GM10248 (cell line): ENCODE measurements around the gene SLC30A5.
"Not testable (repeated sequence)": the region's sequence is repeated elsewhere in the genome, so short reads cannot be mapped to it uniquely, and the experiment has no call there.

Source experiments
- CTCF ChIA-PET: fragments of 300-600 bp; sonication (Branson Sonifier 250); formaldehyde crosslinking; extraction: SDS; loops from one replicate; lab custom pipeline; 2021; ENCODE audit warnings: antibody characterized with exemption; lab: Yijun Ruan, JAX
- POLR2A ChIA-PET: fragments of 350-650 bp; sonication (Branson Sonifier 250); formaldehyde crosslinking; extraction: SDS; loops from one replicate; lab custom pipeline; 2020; ENCODE audit warnings: antibody characterized with exemption; lab: Yijun Ruan, JAX
- DNase-seq: peaks from one replicate; pipeline ENCODE4 v3.0.0; 2012; ENCODE audit errors: extremely low spot score
- CTCF ChIP-seq: IDR thresholded peaks from 2 replicates; pipeline ENCODE4 v1.5.1; 2012; ENCODE audit warnings: mild to moderate bottlenecking, low read depth; ENCODE audit errors: extremely low read depth, missing control alignments, control extremely low read depth

Gene SLC30A5

GRCh38 chr5:69083412-69083811, 10.4 kb upstream of the SLC30A5 start:
- ChIA-PET CTCF (interaction anchor here (3.4 to 3.7 kb wide), 2 partner anchors 11 to 40 kb away, joined by 10 to 41 read pairs; partner anchors contain the start of gene SLC30A5), POLR2A (no interaction called here)
- DNase-seq = no peak
- TF ChIP-seq CTCF = no peak

GRCh38 chr5:69084195-69084594, 9.6 kb upstream of the SLC30A5 start:
- ChIA-PET POLR2A (no interaction called here), CTCF (interaction anchor here (3.4 to 3.7 kb wide), 2 partner anchors 10 to 41 kb away, joined by 10 to 41 read pairs; partner anchors contain the start of gene SLC30A5)
- no peak for TF ChIP-seq CTCF
- no peak for DNase-seq

- ChIA-PET POLR2A (no interaction called here), CTCF (interaction anchor here (1.1 to 3.7 kb wide), 3 partner anchors 9 to 42 kb away, joined by 3 to 41 read pairs (median 10); partner anchors contain the start of gene SLC30A5)
- TF ChIP-seq CTCF = no peak
- no peak for DNase-seq
These were observed 8.9 kb upstream of the SLC30A5 start for GRCh38 chr5:69084903-69085302.

- ChIA-PET POLR2A (no interaction called here), CTCF (interaction anchor here (3.4 kb wide), 1 partner anchor 43 kb away, joined by 10 read pairs; no protein-coding TSS in a partner anchor)
- no peak for TF ChIP-seq CTCF
- DNase-seq = no peak
These were observed 7.6 kb upstream of the SLC30A5 start for GRCh38 chr5:69086206-69086605.

GRCh38 chr5:69088006-69088405, 5.8 kb upstream of the SLC30A5 start:
- DNase-seq, POLR2A ChIA-PET, CTCF ChIA-PET: not testable (repeated sequence)

GRCh38 chr5:69090158-69090557, 3.7 kb upstream of the SLC30A5 start:
- DNase-seq = no peak
- CTCF ChIA-PET = no interaction called here
- POLR2A ChIA-PET = no interaction called here
- TF ChIP-seq CTCF = no peak

- CTCF ChIA-PET = no interaction called here
- no peak for TF ChIP-seq CTCF
- DNase-seq = no peak
- POLR2A ChIA-PET = no interaction called here
These were observed 2.0 kb upstream of the SLC30A5 start for GRCh38 chr5:69091771-69092170.
